SK-N-SH (cell line): ENCODE data around the gene LGALS12. TPM values are rescaled to one million over a fixed set of nuclear protein-coding genes. Genes with fewer than 3 reads are reported as not detected.

Experiments
- CTCF ChIA-PET: fragments of 300-600, 350-600 bp; formaldehyde crosslinking; extraction: SDS; loops from one replicate; lab custom pipeline; 2021; lab: Yijun Ruan, JAX
- POLR2A ChIA-PET: fragments of 350-600 bp; sonication (Branson Sonifier 250); formaldehyde crosslinking; extraction: SDS; loops from one replicate; lab custom pipeline; 2020; ENCODE audit warnings: antibody characterized with exemption, inconsistent platforms; lab: Yijun Ruan, JAX
- DNase-seq: peaks from one replicate; pipeline ENCODE4 v3.0.0; 2012
- H2AFZ ChIP-seq: fragments of 200-600 bp; sonication (generic); 2 replicates; pipeline ENCODE4 v1.8.1; 2016; ENCODE audit warnings: antibody characterized with exemption, mild to moderate bottlenecking, low read depth
- H3F3A ChIP-seq: fragments of 200-600 bp; sonication (generic); replicated peaks from 2 replicates; pipeline ENCODE3; 2016; ENCODE audit warnings: antibody characterized with exemption, mild to moderate bottlenecking; ENCODE audit not compliant: insufficient read depth
- H3K27ac ChIP-seq, 2 experiments: fragments of 200-500 bp in 1 of 2; fragments of 200-600 bp in 1 of 2; sonication (Bioruptor generic) in 1 of 2; sonication (generic), shearing (Covaris generic) in 1 of 2; 2 replicates each; pipeline versions ENCODE4 v1.5.1 to v1.6.1; 2014 to 2016; ENCODE audit warnings: low read depth in 2 of 2, inconsistent platforms in 1 of 2, low read length in 1 of 2, mild to moderate bottlenecking in 1 of 2, mixed read lengths in 1 of 2
- H3K27me3 ChIP-seq: fragments of 200-600 bp; sonication (generic), shearing (Covaris generic); 2 replicates; pipeline ENCODE4 v1.6.1; 2016; ENCODE audit warnings: mixed run types; ENCODE audit not compliant: insufficient read depth
- H3K36me3 ChIP-seq, 2 experiments: fragments of 200-500 bp in 1 of 2; fragments of 200-600 bp in 1 of 2; sonication (Bioruptor generic) in 1 of 2; sonication (generic) in 1 of 2; replicated peaks in 1 of 2; 2 replicates each; pipeline versions ENCODE3 to v1.5.1; 2014 to 2016; ENCODE audit warnings: low read length in 1 of 2, mild to moderate bottlenecking in 1 of 2; ENCODE audit not compliant: insufficient read depth in 2 of 2, control insufficient read depth in 1 of 2
- H3K4me1 ChIP-seq, 2 experiments: fragments of 200-500 bp in 1 of 2; fragments of 200-600 bp in 1 of 2; sonication (Bioruptor generic) in 1 of 2; sonication (generic), shearing (Covaris generic) in 1 of 2; 2 replicates each; pipeline versions ENCODE4 v1.5.1 to v1.6.1; 2014 to 2016; ENCODE audit warnings: low read depth in 1 of 2, low read length in 1 of 2, mixed run types in 1 of 2; ENCODE audit not compliant: insufficient read depth in 2 of 2, control insufficient read depth in 1 of 2
- H3K4me2 ChIP-seq: fragments of 200-600 bp; sonication (generic), shearing (Covaris generic); 2 replicates; pipeline ENCODE4 v1.6.1; 2017; ENCODE audit warnings: mixed run types
- H3K4me3 ChIP-seq, 2 experiments: fragments of 200-500 bp in 1 of 2; fragments of 200-600 bp in 1 of 2; sonication (Bioruptor generic) in 1 of 2; sonication (generic), shearing (Covaris generic) in 1 of 2; 2 replicates each; pipeline versions ENCODE4 v1.5.1 to v1.8.1; 2014 to 2016; ENCODE audit warnings: low read depth in 2 of 2, inconsistent platforms in 1 of 2, low read length in 1 of 2, mild to moderate bottlenecking in 1 of 2, mixed read lengths in 1 of 2, moderate library complexity in 1 of 2
- H3K79me2 ChIP-seq: fragments of 200-600 bp; sonication (generic); 2 replicates; pipeline ENCODE4 v1.8.1; 2017; ENCODE audit warnings: mild to moderate bottlenecking; ENCODE audit not compliant: insufficient read depth
- H3K9ac ChIP-seq: fragments of 200-600 bp; sonication (generic); 2 replicates; pipeline ENCODE4 v1.6.1; 2017; ENCODE audit warnings: mixed run types
- H3K9me2 ChIP-seq: fragments of 200-600 bp; sonication (generic); 2 replicates; pipeline ENCODE4 v1.6.1; 2017; ENCODE audit warnings: mixed run types
- H3K9me3 ChIP-seq: fragments of 200-600 bp; sonication (generic); 2 replicates; pipeline ENCODE4 v1.6.1; 2017; ENCODE audit warnings: mixed run types, mild to moderate bottlenecking, moderate library complexity
- H4K20me1 ChIP-seq: fragments of 200-600 bp; sonication (generic); 2 replicates; pipeline ENCODE4 v1.6.1; 2017; ENCODE audit warnings: mild to moderate bottlenecking, mixed run types; ENCODE audit not compliant: insufficient read depth
- CHD2 ChIP-seq: fragments of 150-350 bp; IDR thresholded peaks from 2 replicates; pipeline ENCODE4 v1.6.1; 2018; ENCODE audit warnings: low read length; ENCODE audit not compliant: partially characterized antibody
- ELF1 ChIP-seq: IDR thresholded peaks from 2 replicates; pipeline ENCODE4 v1.4.0; 2012
- EZH2phosphoT487 ChIP-seq: fragments of 200-600 bp; sonication (generic); IDR thresholded peaks from 2 replicates; pipeline ENCODE4 v1.6.1; 2017; ENCODE audit warnings: low read depth, mixed run types, mild to moderate bottlenecking, antibody characterized with exemption, moderate library complexity, borderline replicate concordance
- FOSL2 ChIP-seq: IDR thresholded peaks from 2 replicates; pipeline ENCODE4 v1.4.0; 2012; ENCODE audit warnings: low read depth, mild to moderate bottlenecking, moderate library complexity, borderline replicate concordance
- FOXM1 ChIP-seq: IDR thresholded peaks from 2 replicates; pipeline ENCODE4 v1.4.0; 2012; ENCODE audit warnings: low read depth, mild to moderate bottlenecking
- GABPA ChIP-seq: IDR thresholded peaks from 2 replicates; pipeline ENCODE4 v1.4.0; 2012; ENCODE audit warnings: low read depth, mild to moderate bottlenecking
- GATA2 ChIP-seq: sonication (generic); formaldehyde crosslinking; IDR thresholded peaks from 2 replicates; pipeline ENCODE4 v1.5.0; 2020; ENCODE audit warnings: mild to moderate bottlenecking, missing genetic modification reagents
- IRF3 ChIP-seq: fragments of 150-350 bp; IDR thresholded peaks from 2 replicates; pipeline ENCODE4 v1.6.1; 2016; ENCODE audit warnings: mild to moderate bottlenecking, low read depth, low read length
- JUND ChIP-seq: IDR thresholded peaks from 2 replicates; pipeline ENCODE4 v1.4.0; 2012
- MAX ChIP-seq: IDR thresholded peaks from 2 replicates; pipeline ENCODE4 v1.4.0; 2012; ENCODE audit warnings: low read depth
- MXI1 ChIP-seq: IDR thresholded peaks from 2 replicates; pipeline ENCODE4 v1.6.1; 2012; ENCODE audit warnings: mild to moderate bottlenecking, low read depth, low read length, improper control_type of control experiment
- PBX3 ChIP-seq: IDR thresholded peaks from 2 replicates; pipeline ENCODE4; 2012
- RAD21 ChIP-seq: IDR thresholded peaks from 2 replicates; pipeline ENCODE4 v1.6.1; 2012; ENCODE audit warnings: mild to moderate bottlenecking, low read length
- RCOR1 ChIP-seq: fragments of 150-350 bp; IDR thresholded peaks from 2 replicates; pipeline ENCODE4 v1.6.1; 2017; ENCODE audit warnings: antibody characterized with exemption, low read length
- RXRA ChIP-seq: IDR thresholded peaks from 2 replicates; pipeline ENCODE4 v1.4.0; 2012; ENCODE audit warnings: low read depth, mild to moderate bottlenecking, borderline replicate concordance
- SIN3A ChIP-seq: IDR thresholded peaks from 2 replicates; pipeline ENCODE4 v1.6.1; 2012; ENCODE audit warnings: low read depth, mild to moderate bottlenecking, low read length, moderate library complexity, borderline replicate concordance
- SMC3 ChIP-seq: IDR thresholded peaks from 2 replicates; pipeline ENCODE4 v1.6.1; 2012; ENCODE audit warnings: low read depth, low read length, improper control_type of control experiment
- USF1 ChIP-seq: IDR thresholded peaks from 2 replicates; pipeline ENCODE4 v1.4.0; 2012; ENCODE audit warnings: low read depth, borderline replicate concordance
- YY1 ChIP-seq: IDR thresholded peaks from 2 replicates; pipeline ENCODE4 v1.4.0; 2012; ENCODE audit warnings: low read depth, mild to moderate bottlenecking
- WGBS: methylation state at CpG from one replicate; pipeline ENCODE4 v1.1.6; 2017; ENCODE audit warnings: low lambda C conversion rate; 5-methylcytosine and 5-hydroxymethylcytosine counted together
- polyA plus RNA-seq, 3 experiments: library from polyadenylated mRNA; depleted of rRNA; stranded (reverse); fragments of >200 nt; gene quantifications; 2 replicates each; pipeline ENCODE4 v1.2.3, GENCODE V29; 2012
- TF ChIP-seq, protein P1 (sequence below): IDR thresholded peaks from 2 replicates; pipeline ENCODE4 v1.6.1; 2012; ENCODE audit warnings: mild to moderate bottlenecking, low read depth, low read length, moderate library complexity

The LGALS12 gene
- polyA plus RNA-seq, 1 of the 3 experiments (the other 2 are of a cell fraction) = not detected

DNA sequence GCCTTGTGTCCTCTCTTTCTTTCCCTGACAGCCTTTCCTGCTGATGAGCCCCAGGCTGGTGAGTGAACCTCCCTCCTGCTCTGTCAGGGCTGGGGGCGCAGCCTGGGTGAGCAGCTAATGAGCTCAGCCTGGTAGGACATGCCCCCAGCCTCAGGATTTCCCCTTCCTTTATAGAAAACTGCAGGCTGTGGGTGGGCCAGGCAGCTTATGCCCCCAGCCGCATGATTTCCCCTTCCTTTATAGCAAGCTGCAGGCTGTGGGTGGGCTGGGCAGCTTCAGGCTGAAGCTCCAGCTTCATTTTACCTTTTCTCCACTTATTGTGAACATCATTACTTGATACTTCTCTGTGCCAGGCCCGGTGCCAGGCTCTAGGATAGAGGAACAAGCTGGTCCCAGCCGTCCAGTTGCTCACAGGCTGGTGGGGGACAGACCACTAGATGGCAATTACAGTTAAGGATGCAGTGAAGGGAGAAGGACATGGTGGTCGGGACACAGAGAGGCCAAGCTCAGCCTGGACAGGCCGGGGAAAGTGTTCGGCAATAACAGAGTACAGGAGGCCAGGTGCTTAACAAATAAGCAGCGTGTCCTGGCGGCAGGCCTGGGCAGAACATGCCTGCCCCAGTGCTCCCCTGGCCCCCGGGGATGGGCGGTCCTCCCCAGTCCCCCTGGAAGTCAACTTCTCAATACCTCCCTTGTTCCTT lies 5.3 kb downstream of the LGALS12 start:
- Histone ChIP-seq H3K9me2 (no peaks in the 10 kb centered on the region), H3K27ac (no peak overlapping the region), H3F3A (no peaks in the 10 kb centered on the region), H3K4me1 (peaks cover 0 to 3% of the 10 kb centered on the region in 2 experiments; a peak in 1 of 4 replicates), H2AFZ (no peak overlapping the region), H3K36me3 (no peaks in the 10 kb centered on the region), H3K27me3 (no peaks in the 10 kb centered on the region; the same call in 1 of the 2 replicates), H4K20me1 (no peaks in the 10 kb centered on the region), H3K4me2 (no peak overlapping the region), H3K4me3 (no peak overlapping the region), H3K9me3 (no peaks in the 10 kb centered on the region), H3K79me2 (no peaks in the 10 kb centered on the region), H3K9ac (no peak overlapping the region)
- CTCF ChIA-PET = interaction anchor here (2.2 to 2.7 kb wide), 2 partner anchors 9 to 32 kb away, joined by 10 read pairs; no protein-coding TSS in a partner anchor
- POLR2A ChIA-PET = no interaction called here
- no peak for DNase-seq
- WGBS = 82% methylated on average over 8 of the region's 11 CpGs
- TF ChIP-seq SIN3A (no peak), GABPA (no peak), MAX (no peak), FOXM1 (no peak), MXI1 (no peak), ELF1 (no peak), RAD21 (no peak), IRF3 (no peak), YY1 (no peak), RCOR1 (no peak)
- TF ChIP-seq, protein P1, sequence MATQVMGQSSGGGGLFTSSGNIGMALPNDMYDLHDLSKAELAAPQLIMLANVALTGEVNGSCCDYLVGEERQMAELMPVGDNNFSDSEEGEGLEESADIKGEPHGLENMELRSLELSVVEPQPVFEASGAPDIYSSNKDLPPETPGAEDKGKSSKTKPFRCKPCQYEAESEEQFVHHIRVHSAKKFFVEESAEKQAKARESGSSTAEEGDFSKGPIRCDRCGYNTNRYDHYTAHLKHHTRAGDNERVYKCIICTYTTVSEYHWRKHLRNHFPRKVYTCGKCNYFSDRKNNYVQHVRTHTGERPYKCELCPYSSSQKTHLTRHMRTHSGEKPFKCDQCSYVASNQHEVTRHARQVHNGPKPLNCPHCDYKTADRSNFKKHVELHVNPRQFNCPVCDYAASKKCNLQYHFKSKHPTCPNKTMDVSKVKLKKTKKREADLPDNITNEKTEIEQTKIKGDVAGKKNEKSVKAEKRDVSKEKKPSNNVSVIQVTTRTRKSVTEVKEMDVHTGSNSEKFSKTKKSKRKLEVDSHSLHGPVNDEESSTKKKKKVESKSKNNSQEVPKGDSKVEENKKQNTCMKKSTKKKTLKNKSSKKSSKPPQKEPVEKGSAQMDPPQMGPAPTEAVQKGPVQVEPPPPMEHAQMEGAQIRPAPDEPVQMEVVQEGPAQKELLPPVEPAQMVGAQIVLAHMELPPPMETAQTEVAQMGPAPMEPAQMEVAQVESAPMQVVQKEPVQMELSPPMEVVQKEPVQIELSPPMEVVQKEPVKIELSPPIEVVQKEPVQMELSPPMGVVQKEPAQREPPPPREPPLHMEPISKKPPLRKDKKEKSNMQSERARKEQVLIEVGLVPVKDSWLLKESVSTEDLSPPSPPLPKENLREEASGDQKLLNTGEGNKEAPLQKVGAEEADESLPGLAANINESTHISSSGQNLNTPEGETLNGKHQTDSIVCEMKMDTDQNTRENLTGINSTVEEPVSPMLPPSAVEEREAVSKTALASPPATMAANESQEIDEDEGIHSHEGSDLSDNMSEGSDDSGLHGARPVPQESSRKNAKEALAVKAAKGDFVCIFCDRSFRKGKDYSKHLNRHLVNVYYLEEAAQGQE = no peak

DNA sequence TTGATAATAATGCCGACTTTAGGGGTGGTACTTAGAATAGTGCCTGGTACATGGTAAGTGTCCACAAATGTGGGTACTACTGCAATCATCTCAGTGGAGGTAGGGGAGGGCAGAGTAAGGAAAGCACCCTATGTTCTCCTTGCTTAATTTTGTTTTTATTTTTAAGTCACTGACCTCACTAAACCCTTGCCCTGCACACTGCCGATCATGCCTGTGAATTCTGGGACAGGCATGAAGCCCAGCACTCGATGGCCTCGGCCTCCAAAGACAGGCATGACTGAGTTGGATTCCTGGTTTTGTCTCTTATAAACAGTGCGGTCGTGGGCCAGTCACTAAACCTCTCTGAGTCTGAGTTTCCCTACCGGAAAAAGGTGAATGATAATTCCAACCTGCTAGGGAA lies 6.9 kb downstream of the LGALS12 start:
- H3K27me3 ChIP-seq = no peaks in the 10 kb centered on the region; the same call in 1 of the 2 replicates
- 75% methylated on average over 7 of the region's 7 CpGs for WGBS
- no peaks in the 10 kb centered on the region for H3F3A ChIP-seq
- H3K4me2 ChIP-seq = no peak overlapping the region
- H3K36me3 ChIP-seq = no peaks in the 10 kb centered on the region
- ChIA-PET CTCF (no interaction called here), POLR2A (no interaction called here)
- no peak overlapping the region for H3K4me3 ChIP-seq
- no peaks in the 10 kb centered on the region for H3K9me2 ChIP-seq
- no peak for DNase-seq
- H3K79me2 ChIP-seq = no peaks in the 10 kb centered on the region
- no peaks in the 10 kb centered on the region for H3K9me3 ChIP-seq
- H3K4me1 ChIP-seq = peaks cover 0 to 3% of the 10 kb centered on the region in 2 experiments; a peak in 1 of 4 replicates
- H2AFZ ChIP-seq = no peak overlapping the region
- H4K20me1 ChIP-seq = no peaks in the 10 kb centered on the region
- no peak overlapping the region for H3K27ac ChIP-seq
- no peak overlapping the region for H3K9ac ChIP-seq
- TF ChIP-seq JUND (no peak), FOXM1 (no peak), CHD2 (no peak), GATA2 (CRISPR knock-in tag) (no peak), GABPA (no peak), USF1 (no peak), EZH2phosphoT487 (no peak), PBX3 (no peak), ELF1 (no peak), IRF3 (no peak), MXI1 (no peak), FOSL2 (no peak), RXRA (no peak), SMC3 (no peak)
